NCI-H2196 treated with DMSO at 0.1 percent for 48 hours (cell line): ENCODE measurements around the gene PRAC1.

ENCODE experiments used
- DNase-seq: peaks from one replicate; lab custom pipeline; 2025; ENCODE audit not compliant: unreplicated experiment; lab: John Stamatoyannopoulos, UW

The PRAC1 gene

GRCh38 chr17:48711128-48711527 lies 11.2 kb downstream of the PRAC1 start:
- DNase-seq = no peak

- DNase-seq = peak; percentile 9
Measured at GRCh38 chr17:48704361-48705248, 17.7 kb downstream of the PRAC1 start.

GRCh38 chr17:48701864-48702532 lies 20.3 kb downstream of the PRAC1 start:
- DNase-seq = no peak

- no peak for DNase-seq
Measured at GRCh38 chr17:48693178-48693577, 29.1 kb downstream of the PRAC1 start.

- no peak for DNase-seq
Measured at GRCh38 chr17:48692049-48692448, 30.3 kb downstream of the PRAC1 start.

- no peak for DNase-seq
Measured at GRCh38 chr17:48690655-48691054, 31.7 kb downstream of the PRAC1 start.

- DNase-seq = no peak
Measured at GRCh38 chr17:48681609-48682008, 40.7 kb downstream of the PRAC1 start.

- DNase-seq = no peak
Measured at GRCh38 chr17:48679385-48680096, 42.8 kb downstream of the PRAC1 start.

GRCh38 chr17:48678141-48678971 lies 44.0 kb downstream of the PRAC1 start:
- peak; percentile 74 for DNase-seq

GRCh38 chr17:48676963-48677558 lies 45.3 kb downstream of the PRAC1 start:
- no peak for DNase-seq

- no peak for DNase-seq
Measured at GRCh38 chr17:48672340-48672739, 50.0 kb downstream of the PRAC1 start.
